ENCODE results near the gene DENND1A.

DENND1A gene

DNA sequence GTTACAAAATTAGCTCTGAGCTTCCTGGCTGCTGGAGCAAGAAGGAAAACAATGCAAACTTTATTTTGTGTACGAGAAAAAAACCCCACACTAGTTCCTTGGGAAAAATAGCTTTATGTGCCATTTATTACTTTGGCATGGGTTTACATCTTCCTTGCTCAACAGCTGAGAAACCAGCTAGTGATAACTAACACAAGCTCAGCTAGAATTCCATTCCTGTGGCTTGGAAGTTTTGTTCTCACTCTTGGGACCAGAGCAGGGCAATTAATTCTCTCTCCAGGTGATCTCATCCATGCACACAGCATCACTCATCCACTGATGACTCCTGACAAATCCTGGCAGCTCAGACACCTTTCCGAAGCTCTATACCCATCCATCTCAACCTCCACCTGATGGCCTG, 469.8 kb downstream of the DENND1A start:
- 78 to 100% methylated on average over 1 to 2 of the region's 2 CpGs for WGBS, 2 experiments (ENCODE audit: insufficient coverage in 2 of 2)
- Histone ChIP-seq H3K4me3 (ENCODE audit: extremely low read depth, insufficient read depth, low read length, poor library complexity, severe bottlenecking) (no peak overlapping the region), H3K4me1 (ENCODE audit: control insufficient read depth, insufficient read depth, low read length, poor library complexity, severe bottlenecking) (no peaks in the 10 kb centered on the region), H3K9me3 (ENCODE audit: control insufficient read depth, low read length) (no peaks in the 10 kb centered on the region), H3K36me3 (ENCODE audit: control insufficient read depth, insufficient read depth, low read length) (no peaks in the 10 kb centered on the region), H3K27ac (ENCODE audit: low read depth, low read length, severe bottlenecking) (no peak overlapping the region)

DNA sequence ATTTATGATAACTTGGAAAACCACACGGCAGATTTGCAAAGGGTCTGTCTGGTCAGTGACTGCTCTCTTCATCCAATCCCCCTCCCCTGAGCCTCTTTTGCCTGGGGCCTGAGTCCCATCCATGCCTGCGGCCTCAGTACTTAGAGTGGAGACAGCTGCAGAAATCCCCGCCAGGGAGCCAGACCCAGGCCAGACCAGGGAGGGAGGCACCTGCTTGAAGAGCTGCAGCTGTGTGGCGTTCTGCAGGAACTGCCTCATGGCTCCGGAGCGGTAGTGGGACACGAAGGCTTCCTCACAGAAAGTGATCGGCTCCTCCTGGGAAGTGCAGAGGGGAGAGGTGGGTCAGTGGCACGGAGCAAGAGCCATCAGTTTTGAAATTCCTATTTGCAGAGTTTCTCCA, 472.3 kb downstream of the DENND1A start:
- WGBS, 2 experiments (ENCODE audit: insufficient coverage in 2 of 2), result 91% methylated on average over 7 to 8 of the region's 9 CpGs
- Histone ChIP-seq H3K9me3 (ENCODE audit: control insufficient read depth, low read length) (no peaks in the 10 kb centered on the region), H3K36me3 (ENCODE audit: control insufficient read depth, insufficient read depth, low read length) (no peaks in the 10 kb centered on the region), H3K27ac (ENCODE audit: low read depth, low read length, severe bottlenecking) (no peak overlapping the region), H3K4me3 (ENCODE audit: extremely low read depth, insufficient read depth, low read length, poor library complexity, severe bottlenecking) (no peak overlapping the region), H3K4me1 (ENCODE audit: control insufficient read depth, insufficient read depth, low read length, poor library complexity, severe bottlenecking) (no peaks in the 10 kb centered on the region)

DNA sequence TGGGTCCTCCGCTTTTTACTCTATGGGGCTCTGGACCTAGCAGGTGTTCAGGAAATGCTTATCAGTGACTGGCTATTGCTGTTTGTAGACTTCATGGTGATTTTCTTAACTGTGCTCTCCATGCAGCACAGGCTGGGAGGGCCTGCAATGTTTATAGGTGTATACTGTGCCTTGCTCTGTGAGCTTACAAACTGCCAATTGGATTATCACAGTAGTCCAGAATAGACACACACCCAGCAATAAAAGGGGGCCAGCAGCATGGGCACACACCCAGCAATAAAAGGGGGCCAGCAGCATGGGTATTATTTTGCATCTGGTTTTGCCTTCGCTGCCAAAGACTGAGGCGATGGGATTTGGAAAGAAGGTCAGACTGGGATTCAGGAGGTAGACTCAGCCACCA, 473.9 kb downstream of the DENND1A start:
- no peaks in the 10 kb centered on the region for H3K36me3 ChIP-seq (ENCODE audit: control insufficient read depth, insufficient read depth, low read length)
- H3K9me3 ChIP-seq (ENCODE audit: control insufficient read depth, low read length), result no peaks in the 10 kb centered on the region
- H3K27ac ChIP-seq (ENCODE audit: low read depth, low read length, severe bottlenecking), result no peak overlapping the region
- no peaks in the 10 kb centered on the region for H3K4me1 ChIP-seq (ENCODE audit: control insufficient read depth, insufficient read depth, low read length, poor library complexity, severe bottlenecking)
- 92 to 100% methylated on average over 2 to 3 of the region's 3 CpGs for WGBS, 2 experiments (ENCODE audit: insufficient coverage in 2 of 2)
- no peak overlapping the region for H3K4me3 ChIP-seq (ENCODE audit: extremely low read depth, insufficient read depth, low read length, poor library complexity, severe bottlenecking)

DNA sequence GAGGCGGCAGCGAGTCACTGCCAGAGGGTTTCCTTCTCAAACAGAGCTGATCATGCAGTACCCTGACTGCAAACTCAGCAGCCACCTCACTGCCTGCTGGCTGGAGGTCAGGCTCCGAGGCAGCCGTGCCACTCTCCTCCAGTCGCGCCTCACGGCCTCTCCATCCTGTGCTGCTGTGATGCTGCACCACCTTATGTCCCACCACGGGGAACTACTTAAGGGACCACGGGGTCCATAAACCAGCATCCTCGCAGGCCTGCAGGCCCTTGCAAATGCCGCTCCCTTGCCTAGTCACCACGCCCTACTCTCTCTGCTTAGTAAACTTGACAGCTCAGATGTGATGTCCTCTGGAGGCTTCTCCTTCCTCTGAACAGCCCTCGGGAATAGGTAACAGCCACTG, 474.7 kb downstream of the DENND1A start:
- H3K36me3 ChIP-seq (ENCODE audit: control insufficient read depth, insufficient read depth, low read length), result no peaks in the 10 kb centered on the region
- no peaks in the 10 kb centered on the region for H3K4me1 ChIP-seq (ENCODE audit: control insufficient read depth, insufficient read depth, low read length, poor library complexity, severe bottlenecking)
- H3K27ac ChIP-seq (ENCODE audit: low read depth, low read length, severe bottlenecking), result no peak overlapping the region
- no peak overlapping the region for H3K4me3 ChIP-seq (ENCODE audit: extremely low read depth, insufficient read depth, low read length, poor library complexity, severe bottlenecking)
- WGBS, 2 experiments (ENCODE audit: insufficient coverage in 2 of 2), result 93 to 98% methylated on average over 11 to 13 of the region's 13 CpGs
- no peaks in the 10 kb centered on the region for H3K9me3 ChIP-seq (ENCODE audit: control insufficient read depth, low read length)

DNA sequence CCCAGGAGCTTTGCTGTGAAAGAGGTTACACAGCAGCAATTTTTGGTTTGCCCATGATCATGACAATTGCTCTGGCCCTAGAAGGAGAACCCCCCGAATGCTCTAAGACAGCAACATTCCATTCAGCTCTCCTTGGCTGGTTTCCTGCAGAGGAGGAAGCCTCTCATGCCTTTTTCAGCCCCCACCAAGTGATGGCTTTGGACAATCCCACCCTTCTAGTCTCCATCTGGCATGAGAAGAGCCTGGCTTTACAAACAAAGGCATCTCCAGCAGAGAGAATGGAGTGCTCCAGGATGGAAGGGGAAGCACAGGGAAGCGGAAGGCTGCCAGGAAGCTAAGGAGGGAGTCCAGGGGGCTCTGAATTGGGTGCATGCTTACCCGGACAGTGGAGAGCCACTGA, 475.6 kb downstream of the DENND1A start:
- H3K36me3 ChIP-seq (ENCODE audit: control insufficient read depth, insufficient read depth, low read length), result no peaks in the 10 kb centered on the region
- no peak overlapping the region for H3K4me3 ChIP-seq (ENCODE audit: extremely low read depth, insufficient read depth, low read length, poor library complexity, severe bottlenecking)
- H3K9me3 ChIP-seq (ENCODE audit: control insufficient read depth, low read length), result no peaks in the 10 kb centered on the region
- no peaks in the 10 kb centered on the region for H3K4me1 ChIP-seq (ENCODE audit: control insufficient read depth, insufficient read depth, low read length, poor library complexity, severe bottlenecking)
- 87 to 97% methylated on average over 2 to 3 of the region's 3 CpGs for WGBS, 2 experiments (ENCODE audit: insufficient coverage in 2 of 2)
- H3K27ac ChIP-seq (ENCODE audit: low read depth, low read length, severe bottlenecking), result no peak overlapping the region

DNA sequence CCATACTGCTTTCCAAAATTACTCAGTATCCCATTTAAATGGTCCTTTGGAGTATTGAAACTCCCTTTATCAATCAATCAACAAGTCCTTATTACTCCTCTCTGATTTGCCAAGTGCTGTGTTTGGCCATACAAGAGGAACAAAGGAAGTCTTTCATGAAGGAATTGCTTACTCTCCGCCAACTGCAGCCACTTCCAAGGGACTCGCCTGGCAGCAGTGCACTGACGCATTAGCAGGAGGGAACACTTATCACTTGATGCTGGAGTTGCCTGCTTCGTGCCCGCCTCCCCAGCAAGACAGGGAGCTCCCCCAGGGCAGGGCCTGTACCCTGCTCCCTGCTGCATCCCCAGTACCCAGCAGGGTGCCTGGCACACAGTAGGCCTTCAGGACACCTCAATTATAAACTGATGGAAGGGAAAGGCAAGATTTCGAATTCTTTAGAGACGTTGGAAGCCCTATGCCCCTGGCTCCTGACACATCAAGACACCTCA, 476.1 kb downstream of the DENND1A start:
- Histone ChIP-seq H3K9me3 (ENCODE audit: control insufficient read depth, low read length) (no peaks in the 10 kb centered on the region), H3K4me3 (ENCODE audit: extremely low read depth, insufficient read depth, low read length, poor library complexity, severe bottlenecking) (no peak overlapping the region), H3K36me3 (ENCODE audit: control insufficient read depth, insufficient read depth, low read length) (no peaks in the 10 kb centered on the region), H3K27ac (ENCODE audit: low read depth, low read length, severe bottlenecking) (no peak overlapping the region), H3K4me1 (ENCODE audit: control insufficient read depth, insufficient read depth, low read length, poor library complexity, severe bottlenecking) (no peaks in the 10 kb centered on the region)
- WGBS, 2 experiments (ENCODE audit: insufficient coverage in 2 of 2), result 92% methylated on average over 4 to 5 of the region's 7 CpGs

DNA sequence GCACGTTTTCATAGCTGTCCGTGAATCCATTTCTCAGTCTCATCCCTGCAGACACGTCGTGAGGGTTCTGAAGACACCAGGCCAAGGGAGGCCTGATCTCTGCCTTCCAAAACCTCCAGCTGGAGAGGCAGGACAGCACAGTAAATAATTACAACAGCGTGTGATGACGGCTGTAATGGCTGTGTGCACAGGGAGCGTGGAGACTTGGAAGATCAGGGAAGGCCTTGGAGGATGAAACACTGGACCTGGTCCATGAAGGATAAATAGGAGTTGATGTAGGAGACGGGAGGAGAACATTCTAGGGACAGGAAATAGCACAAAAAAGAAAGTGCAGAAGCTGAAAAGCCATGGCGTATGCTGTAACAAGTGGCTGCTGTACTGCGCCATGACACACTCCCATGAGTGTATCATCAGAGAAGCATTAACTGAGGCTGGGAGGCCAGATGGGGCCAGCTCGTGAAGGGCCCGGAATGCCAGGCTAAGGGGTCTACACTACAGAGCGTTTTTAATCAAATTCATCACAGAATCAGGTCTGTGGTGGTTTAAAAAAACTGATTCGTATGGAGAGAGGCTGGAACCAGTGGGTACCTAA, 476.8 kb downstream of the DENND1A start:
- no peaks in the 10 kb centered on the region for H3K4me1 ChIP-seq (ENCODE audit: control insufficient read depth, insufficient read depth, low read length, poor library complexity, severe bottlenecking)
- no peaks in the 10 kb centered on the region for H3K36me3 ChIP-seq (ENCODE audit: control insufficient read depth, insufficient read depth, low read length)
- H3K9me3 ChIP-seq (ENCODE audit: control insufficient read depth, low read length), result no peaks in the 10 kb centered on the region
- 93 to 95% methylated on average over 10 of the region's 14 CpGs for WGBS, 2 experiments (ENCODE audit: insufficient coverage in 2 of 2)
- no peak overlapping the region for H3K4me3 ChIP-seq (ENCODE audit: extremely low read depth, insufficient read depth, low read length, poor library complexity, severe bottlenecking)
- H3K27ac ChIP-seq (ENCODE audit: low read depth, low read length, severe bottlenecking), result no peak overlapping the region

DNA sequence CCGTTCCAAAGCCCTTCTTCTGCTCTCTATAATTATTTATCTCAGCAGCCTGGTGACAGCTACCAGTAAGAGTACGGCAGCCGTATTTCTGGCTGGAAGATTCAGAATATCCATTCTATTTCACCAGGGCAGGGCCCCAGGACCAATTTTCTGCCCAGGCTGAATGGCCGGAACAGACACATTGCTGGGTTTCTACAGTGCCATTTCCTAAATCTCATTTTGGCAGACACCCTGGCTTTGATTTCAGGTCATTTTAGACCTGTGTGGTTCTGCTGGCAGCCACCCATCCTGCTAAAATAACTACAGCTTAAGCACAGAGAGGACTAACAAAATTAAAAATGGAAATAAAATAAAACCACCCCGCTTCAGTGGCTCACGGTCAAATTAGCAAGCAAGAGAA, 478.9 kb downstream of the DENND1A start:
- Histone ChIP-seq H3K27ac (ENCODE audit: low read depth, low read length, severe bottlenecking) (no peak overlapping the region), H3K4me3 (ENCODE audit: extremely low read depth, insufficient read depth, low read length, poor library complexity, severe bottlenecking) (no peak overlapping the region), H3K9me3 (ENCODE audit: control insufficient read depth, low read length) (no peaks in the 10 kb centered on the region), H3K36me3 (ENCODE audit: control insufficient read depth, insufficient read depth, low read length) (no peaks in the 10 kb centered on the region), H3K4me1 (ENCODE audit: control insufficient read depth, insufficient read depth, low read length, poor library complexity, severe bottlenecking) (no peaks in the 10 kb centered on the region)
- WGBS, 2 experiments (ENCODE audit: insufficient coverage in 2 of 2), result 92 to 97% methylated on average over 6 of the region's 6 CpGs

DNA sequence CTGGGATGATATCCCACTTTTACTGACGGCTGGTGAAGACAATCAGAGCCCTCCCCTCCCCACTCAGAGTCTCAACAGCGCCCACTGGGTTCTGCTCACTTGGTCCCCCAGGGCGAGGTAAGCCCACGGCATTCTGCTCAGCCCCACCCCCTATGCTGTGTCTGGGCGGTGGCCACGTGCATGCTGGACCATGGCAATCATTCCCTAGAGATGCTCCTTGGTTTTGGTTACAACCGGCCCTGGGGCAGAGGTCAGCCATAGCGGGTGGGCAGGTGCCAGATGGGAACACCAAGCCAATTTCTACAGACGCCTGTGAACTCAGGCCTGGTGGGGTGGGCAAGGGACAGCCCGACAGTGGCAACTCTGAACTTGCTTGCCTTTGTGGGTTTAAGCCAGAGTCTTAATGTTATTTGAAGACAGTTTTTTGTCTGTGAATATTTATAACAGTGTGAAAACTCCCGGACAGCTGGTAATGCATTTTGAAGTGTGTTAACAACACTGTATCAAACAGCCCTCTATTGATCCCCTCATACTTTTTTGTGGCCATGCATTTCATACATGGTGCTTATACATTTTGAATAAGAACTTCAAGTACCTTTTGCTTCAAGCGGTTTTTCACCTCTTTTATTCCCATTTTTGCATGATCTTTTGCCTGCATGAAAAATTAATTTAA, 479.7 kb downstream of the DENND1A start:
- 86 to 94% methylated on average over 10 of the region's 12 CpGs for WGBS, 2 experiments (ENCODE audit: insufficient coverage in 2 of 2)
- no peaks in the 10 kb centered on the region for H3K36me3 ChIP-seq (ENCODE audit: control insufficient read depth, insufficient read depth, low read length)
- H3K9me3 ChIP-seq (ENCODE audit: control insufficient read depth, low read length), result no peaks in the 10 kb centered on the region
- no peaks in the 10 kb centered on the region for H3K4me1 ChIP-seq (ENCODE audit: control insufficient read depth, insufficient read depth, low read length, poor library complexity, severe bottlenecking)
- no peak overlapping the region for H3K4me3 ChIP-seq (ENCODE audit: extremely low read depth, insufficient read depth, low read length, poor library complexity, severe bottlenecking)
- no peak overlapping the region for H3K27ac ChIP-seq (ENCODE audit: low read depth, low read length, severe bottlenecking)

DNA sequence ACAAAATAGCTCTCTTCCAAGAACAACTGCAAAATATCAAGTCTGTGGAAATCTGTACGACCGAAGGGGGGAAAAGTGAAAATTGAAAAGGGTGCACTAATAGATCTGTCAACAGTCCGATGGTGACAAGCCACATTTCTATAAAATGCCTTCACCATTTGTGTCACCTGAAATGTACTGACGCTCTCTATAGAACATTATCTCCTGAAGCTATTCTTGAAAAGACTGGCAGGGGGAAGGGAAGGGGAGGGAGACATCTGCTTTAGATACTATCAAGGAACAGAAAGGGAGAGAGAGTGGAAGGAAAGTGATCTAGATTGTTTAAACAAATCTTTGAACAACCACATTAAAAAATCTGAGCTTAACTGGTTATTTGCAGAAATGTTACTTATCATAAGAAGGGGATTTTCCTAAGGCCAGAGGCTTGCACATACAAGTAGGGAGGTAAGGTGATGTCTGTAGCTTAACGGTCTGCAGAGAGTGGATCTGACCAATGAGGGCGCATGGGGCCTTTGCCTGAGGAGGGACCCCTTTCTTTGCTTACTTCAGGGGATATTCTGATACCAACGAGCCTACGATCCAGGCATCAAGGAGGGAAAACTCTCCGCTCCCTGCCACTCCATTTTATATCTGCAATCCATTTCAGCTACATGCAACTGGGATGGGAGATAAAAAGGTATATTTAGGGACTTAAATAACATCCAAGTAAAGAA, 481.8 kb downstream of the DENND1A start:
- H3K4me3 ChIP-seq (ENCODE audit: extremely low read depth, insufficient read depth, low read length, poor library complexity, severe bottlenecking), result no peak overlapping the region
- no peaks in the 10 kb centered on the region for H3K36me3 ChIP-seq (ENCODE audit: control insufficient read depth, insufficient read depth, low read length)
- no peak overlapping the region for H3K27ac ChIP-seq (ENCODE audit: low read depth, low read length, severe bottlenecking)
- H3K9me3 ChIP-seq (ENCODE audit: control insufficient read depth, low read length), result no peaks in the 10 kb centered on the region
- H3K4me1 ChIP-seq (ENCODE audit: control insufficient read depth, insufficient read depth, low read length, poor library complexity, severe bottlenecking), result no peaks in the 10 kb centered on the region
- 60 to 88% methylated on average over 2 to 4 of the region's 9 CpGs for WGBS, 2 experiments (ENCODE audit: insufficient coverage in 2 of 2)
